Measurements from ENCODE around the gene TGFBRAP1. TPM values are rescaled to one million over a fixed set of nuclear protein-coding genes. Genes with fewer than 3 reads are reported as not detected.
"Not testable (repeated sequence)": the region's sequence is repeated elsewhere in the genome, so short reads cannot be mapped to it uniquely, and the experiment has no call there.

The TGFBRAP1 gene
- total and polyA plus RNA-seq, 2 experiments from 2014 or later = 8.5 to 11.3 TPM

GRCh38 chr2:105328281-105329196, 996 bp downstream of the TGFBRAP1 start:
- 0 out of 2 replicates have a peak, but pooled peaks cover 16% of the 10 kb centered on the region for H3F3A ChIP-seq (ENCODE audit: insufficient read depth)
- H3K9me3 ChIP-seq (ENCODE audit: low read depth) = no peaks in the 10 kb centered on the region
- peak overlapping the region; percentile 90 for H2AFZ ChIP-seq
- DNase-seq = peak; percentile 23
- in situ Hi-C loops (cut with MboI) = no loop called here
- peak overlapping the region; percentile 87 for H3K4me2 ChIP-seq (ENCODE audit: unreplicated experiment)
- H3K4me1 ChIP-seq (ENCODE audit: insufficient read depth) = peaks cover 33% of the 10 kb centered on the region
- H3K79me2 ChIP-seq (ENCODE audit: insufficient read depth) = peaks cover 48% of the 10 kb centered on the region
- peak overlapping the region; percentile 80 for H3K4me3 ChIP-seq
- H3K9ac ChIP-seq = peak overlapping the region; percentile 79
- H3K36me3 ChIP-seq (ENCODE audit: low read depth) = no peaks in the 10 kb centered on the region
- H3K27ac ChIP-seq = no peak overlapping the region
- H4K20me1 ChIP-seq (ENCODE audit: insufficient read depth) = no peaks in the 10 kb centered on the region
- H3K9me2 ChIP-seq (ENCODE audit: insufficient read depth) = no peaks in the 10 kb centered on the region
- no peaks in the 10 kb centered on the region for H3K27me3 ChIP-seq (replicated peaks; ENCODE audit: insufficient read depth)
- WGBS, 2 experiments (ENCODE audit: low coverage in 1 of 2, low lambda C conversion rate in 2 of 2, missing lambda C conversion rate in 2 of 2) = 62% methylated on average over 16 of the region's 16 CpGs
- TF ChIP-seq EZH2 (IDR thresholded peaks at IDR 0.05; ENCODE audit: insufficient read depth, poor library complexity, severe bottlenecking) (no peak), EZH2phosphoT487 (IDR thresholded peaks at IDR 0.05; ENCODE audit: insufficient read depth, low read depth) (no peak)

GRCh38 chr2:105327690-105328089, 1.8 kb downstream of the TGFBRAP1 start:
- no peaks in the 10 kb centered on the region for H3K27me3 ChIP-seq (replicated peaks; ENCODE audit: insufficient read depth)
- H3K27ac ChIP-seq = no peak overlapping the region
- DNase-seq = no peak
- no peaks in the 10 kb centered on the region for H4K20me1 ChIP-seq (ENCODE audit: insufficient read depth)
- 73 to 80% methylated on average over 2 of the region's 2 CpGs for WGBS, 2 experiments (ENCODE audit: low coverage in 1 of 2, low lambda C conversion rate in 2 of 2, missing lambda C conversion rate in 2 of 2)
- no peak overlapping the region for H3K4me3 ChIP-seq
- H3K9ac ChIP-seq = no peak overlapping the region
- 0 out of 2 replicates have a peak, but pooled peaks cover 16% of the 10 kb centered on the region for H3F3A ChIP-seq (ENCODE audit: insufficient read depth)
- H3K36me3 ChIP-seq (ENCODE audit: low read depth) = no peaks in the 10 kb centered on the region
- no peaks in the 10 kb centered on the region for H3K9me3 ChIP-seq (ENCODE audit: low read depth)
- peaks cover 33% of the 10 kb centered on the region for H3K4me1 ChIP-seq (ENCODE audit: insufficient read depth)
- H2AFZ ChIP-seq = no peak overlapping the region
- no peak for TF ChIP-seq EZH2 (IDR thresholded peaks at IDR 0.05; ENCODE audit: insufficient read depth, poor library complexity, severe bottlenecking)
- TF ChIP-seq EZH2phosphoT487 (IDR thresholded peaks at IDR 0.05; ENCODE audit: insufficient read depth, low read depth) = no peak
- no peaks in the 10 kb centered on the region for H3K9me2 ChIP-seq (ENCODE audit: insufficient read depth)
- H3K4me2 ChIP-seq (ENCODE audit: unreplicated experiment) = no peak overlapping the region
- in situ Hi-C loops (cut with MboI) = no loop called here
- peaks cover 55% of the 10 kb centered on the region for H3K79me2 ChIP-seq (ENCODE audit: insufficient read depth)

GRCh38 chr2:105327271-105327670, 2.3 kb downstream of the TGFBRAP1 start:
- H2AFZ ChIP-seq; H3K4me2 ChIP-seq (ENCODE audit: unreplicated experiment); in situ Hi-C loops (cut with MboI); H3K27ac ChIP-seq; H4K20me1 ChIP-seq (ENCODE audit: insufficient read depth); H3K36me3 ChIP-seq (ENCODE audit: low read depth); H3K9ac ChIP-seq; H3K9me2 ChIP-seq (ENCODE audit: insufficient read depth); DNase-seq; H3K9me3 ChIP-seq (ENCODE audit: low read depth); H3K4me3 ChIP-seq; H3K27me3 ChIP-seq (replicated peaks; ENCODE audit: insufficient read depth): not testable (repeated sequence)
- 0 out of 2 replicates have a peak, but pooled peaks cover 16% of the 10 kb centered on the region for H3F3A ChIP-seq (ENCODE audit: insufficient read depth)
- 96 to 98% methylated on average over 3 of the region's 3 CpGs for WGBS, 2 experiments (ENCODE audit: low coverage in 1 of 2, low lambda C conversion rate in 2 of 2, missing lambda C conversion rate in 2 of 2)
- H3K79me2 ChIP-seq (ENCODE audit: insufficient read depth) = peaks cover 58% of the 10 kb centered on the region
- H3K4me1 ChIP-seq (ENCODE audit: insufficient read depth) = peaks cover 33% of the 10 kb centered on the region

GRCh38 chr2:105325389-105325963, 4.1 kb downstream of the TGFBRAP1 start:
- no peak overlapping the region for H2AFZ ChIP-seq
- no peaks in the 10 kb centered on the region for H3K36me3 ChIP-seq (ENCODE audit: low read depth)
- no peaks in the 10 kb centered on the region for H4K20me1 ChIP-seq (ENCODE audit: insufficient read depth)
- no peaks in the 10 kb centered on the region for H3K9me3 ChIP-seq (ENCODE audit: low read depth)
- peak overlapping the region; percentile 56; the same call in 1 of the 2 replicates for H3K27ac ChIP-seq
- in situ Hi-C loops (cut with MboI) = no loop called here
- H3K4me1 ChIP-seq (ENCODE audit: insufficient read depth) = peaks cover 35% of the 10 kb centered on the region
- no peaks in the 10 kb centered on the region for H3K27me3 ChIP-seq (replicated peaks; ENCODE audit: insufficient read depth)
- H3K79me2 ChIP-seq (ENCODE audit: insufficient read depth) = peaks cover 66% of the 10 kb centered on the region
- DNase-seq = peak; percentile 19
- H3K4me2 ChIP-seq (ENCODE audit: unreplicated experiment) = peak overlapping the region; percentile 9
- 56 to 65% methylated on average over 3 of the region's 3 CpGs for WGBS, 2 experiments (ENCODE audit: low coverage in 1 of 2, low lambda C conversion rate in 2 of 2, missing lambda C conversion rate in 2 of 2)
- no peak overlapping the region for H3K4me3 ChIP-seq
- TF ChIP-seq EZH2 (IDR thresholded peaks at IDR 0.05; ENCODE audit: insufficient read depth, poor library complexity, severe bottlenecking) = no peak
- TF ChIP-seq EZH2phosphoT487 (IDR thresholded peaks at IDR 0.05; ENCODE audit: insufficient read depth, low read depth) = no peak
- no peak overlapping the region for H3K9ac ChIP-seq
- H3F3A ChIP-seq (ENCODE audit: insufficient read depth) = 0 out of 2 replicates have a peak, but pooled peaks cover 13% of the 10 kb centered on the region
- H3K9me2 ChIP-seq (ENCODE audit: insufficient read depth) = no peaks in the 10 kb centered on the region
